ENCODE data around the gene KCNC4.

Gene KCNC4

GRCh38 chr1:110212169-110213142 lies 2.3 kb downstream of the KCNC4 start:
- DNase-seq = no peak

- no peak for DNase-seq
Observed at GRCh38 chr1:110213143-110213540, 3.0 kb downstream of the KCNC4 start.

DNA sequence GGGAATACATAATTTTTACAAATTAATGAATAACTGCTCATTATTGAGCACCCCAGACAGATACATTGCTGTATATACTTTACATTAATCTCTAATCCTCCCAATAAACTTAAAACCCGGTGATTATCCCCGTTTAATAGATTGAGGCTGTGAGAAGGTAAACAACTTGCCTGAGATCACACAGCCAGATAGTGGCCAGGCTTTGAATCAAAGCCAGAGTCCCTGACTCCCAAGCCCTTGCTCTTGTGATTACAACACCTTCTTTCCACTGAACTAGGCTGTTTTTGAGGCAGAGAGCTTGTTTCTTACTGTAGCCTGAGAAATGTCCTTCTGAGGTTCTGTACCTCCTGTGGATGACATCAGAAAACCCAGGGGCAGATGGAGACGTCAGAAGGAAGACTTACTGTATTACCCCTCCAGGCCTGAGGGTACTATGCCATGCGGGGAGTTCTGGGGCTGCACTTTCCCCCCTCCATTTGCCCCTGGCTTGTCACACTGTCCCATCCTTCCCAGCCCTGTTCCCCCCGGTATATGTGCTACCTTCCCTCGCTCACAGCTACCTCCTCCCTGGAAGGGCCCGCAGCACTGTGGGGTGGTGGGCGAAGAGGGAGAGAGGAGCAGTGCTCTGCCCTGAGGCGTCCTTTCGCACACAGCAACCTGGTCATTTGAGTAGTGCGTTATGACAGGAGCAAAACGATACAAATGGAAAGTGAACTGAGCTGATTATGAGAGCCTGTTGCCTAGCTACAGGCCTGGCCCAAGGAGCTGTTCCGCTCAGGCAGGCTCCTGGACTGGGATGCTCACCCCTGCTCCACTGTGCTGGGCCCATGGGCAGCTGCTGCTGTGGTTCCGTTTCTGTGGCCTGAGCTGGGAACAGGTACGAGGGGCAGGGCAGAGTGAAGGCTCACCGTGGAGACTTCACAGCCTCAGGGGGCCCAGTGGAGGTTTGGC lies 4.6 kb downstream of the KCNC4 start:
- no peak for DNase-seq

GRCh38 chr1:110215621-110216515 lies 5.8 kb downstream of the KCNC4 start:
- no peak for DNase-seq

DNA sequence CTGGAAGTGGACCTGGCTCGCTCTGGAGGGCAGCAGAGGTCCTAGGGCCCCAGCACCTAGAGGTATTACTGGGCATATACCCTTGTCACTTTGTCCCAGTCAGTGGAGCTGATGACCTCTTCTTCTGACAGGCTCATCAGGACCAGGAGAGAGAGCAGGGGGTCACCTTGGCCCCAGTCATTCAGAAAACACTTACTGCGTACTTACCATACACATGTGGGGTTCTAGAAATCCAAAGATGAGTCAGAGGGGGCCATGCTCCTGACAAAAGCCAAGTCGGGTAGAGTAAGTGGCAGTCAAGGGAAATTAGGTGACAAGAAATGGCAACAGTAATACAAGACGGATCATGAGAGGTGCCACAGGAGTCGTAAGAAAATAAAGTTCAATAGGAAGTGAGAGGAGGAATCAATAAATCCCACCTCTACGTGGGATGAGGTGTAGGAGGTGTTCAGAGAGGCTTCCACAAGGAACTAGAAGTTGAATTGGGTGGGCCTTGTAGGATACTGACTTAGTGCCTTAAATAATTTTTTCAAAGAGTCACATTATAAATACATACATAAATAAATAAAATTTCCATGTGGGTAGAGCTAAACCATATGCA lies 6.8 kb downstream of the KCNC4 start:
- no peak for DNase-seq

- DNase-seq = no peak
Observed at GRCh38 chr1:110218137-110218536, 8.0 kb downstream of the KCNC4 start.

DNA sequence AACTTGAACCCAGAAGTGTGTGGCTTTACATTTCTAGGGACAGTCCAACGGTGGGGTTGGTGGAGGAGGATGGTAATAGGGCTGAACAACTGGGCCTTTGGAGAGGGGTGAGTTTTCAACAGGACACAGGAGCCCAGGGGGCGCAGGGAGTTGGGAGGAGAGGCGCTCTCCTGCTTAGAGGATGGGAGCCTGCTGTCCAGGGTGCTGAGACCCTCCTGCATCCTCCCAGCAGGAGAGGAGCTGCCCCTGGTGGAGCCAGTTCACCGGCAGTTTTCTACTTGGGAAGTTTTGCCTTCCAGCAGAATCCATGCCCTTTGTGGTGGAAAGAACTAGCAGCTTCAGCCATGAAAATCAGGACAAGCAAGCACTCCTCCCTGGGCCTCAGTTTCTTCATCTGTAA lies 8.6 kb downstream of the KCNC4 start:
- DNase-seq = no peak

DNA sequence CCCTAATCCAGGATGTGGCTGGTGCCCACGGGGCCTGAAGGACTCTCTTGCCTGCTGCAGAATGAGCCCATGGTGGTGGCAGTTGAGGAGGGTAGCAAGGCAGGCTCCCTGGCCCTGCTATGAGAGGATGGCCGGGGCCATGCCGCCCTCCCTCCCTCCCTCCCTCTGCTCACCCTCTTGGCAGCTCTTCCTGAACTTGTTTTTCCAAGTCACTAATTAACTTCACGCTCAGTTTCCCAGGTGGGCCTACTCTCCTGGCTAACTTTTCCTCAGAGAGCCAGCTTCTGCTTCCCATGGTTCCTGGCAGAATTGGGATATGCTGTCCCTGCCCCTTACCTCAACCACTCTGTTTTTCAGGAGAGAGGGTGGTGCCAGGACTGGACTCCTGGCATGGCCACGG lies 10.2 kb downstream of the KCNC4 start:
- DNase-seq = no peak

- DNase-seq = no peak
Observed at GRCh38 chr1:110221119-110221518, 11.0 kb downstream of the KCNC4 start.

DNA sequence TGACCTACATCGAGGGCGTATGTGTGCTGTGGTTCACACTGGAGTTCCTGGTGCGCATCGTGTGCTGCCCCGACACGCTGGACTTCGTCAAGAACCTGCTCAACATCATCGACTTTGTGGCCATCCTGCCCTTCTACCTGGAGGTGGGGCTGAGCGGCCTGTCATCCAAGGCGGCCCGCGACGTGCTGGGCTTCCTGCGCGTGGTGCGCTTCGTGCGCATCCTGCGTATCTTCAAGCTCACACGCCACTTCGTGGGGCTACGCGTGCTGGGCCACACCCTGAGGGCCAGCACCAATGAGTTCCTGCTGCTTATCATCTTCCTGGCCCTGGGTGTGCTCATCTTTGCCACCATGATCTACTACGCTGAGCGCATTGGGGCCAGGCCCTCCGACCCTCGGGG lies 13.0 kb downstream of the KCNC4 start:
- DNase-seq = no peak

DNA sequence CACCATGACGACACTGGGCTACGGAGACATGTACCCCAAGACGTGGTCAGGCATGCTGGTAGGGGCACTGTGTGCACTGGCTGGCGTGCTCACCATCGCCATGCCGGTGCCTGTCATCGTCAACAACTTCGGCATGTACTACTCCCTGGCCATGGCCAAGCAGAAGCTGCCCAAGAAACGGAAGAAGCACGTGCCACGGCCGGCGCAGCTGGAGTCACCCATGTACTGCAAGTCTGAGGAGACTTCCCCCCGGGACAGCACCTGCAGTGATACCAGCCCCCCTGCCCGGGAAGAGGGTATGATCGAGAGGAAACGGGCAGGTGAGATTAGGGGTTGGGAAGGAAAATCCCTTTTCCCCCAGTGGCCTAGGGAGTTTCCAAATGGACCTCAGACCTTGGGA lies 13.5 kb downstream of the KCNC4 start:
- no peak for DNase-seq

GRCh38 chr1:110224240-110224995 lies 14.3 kb downstream of the KCNC4 start:
- no peak for DNase-seq

DNA sequence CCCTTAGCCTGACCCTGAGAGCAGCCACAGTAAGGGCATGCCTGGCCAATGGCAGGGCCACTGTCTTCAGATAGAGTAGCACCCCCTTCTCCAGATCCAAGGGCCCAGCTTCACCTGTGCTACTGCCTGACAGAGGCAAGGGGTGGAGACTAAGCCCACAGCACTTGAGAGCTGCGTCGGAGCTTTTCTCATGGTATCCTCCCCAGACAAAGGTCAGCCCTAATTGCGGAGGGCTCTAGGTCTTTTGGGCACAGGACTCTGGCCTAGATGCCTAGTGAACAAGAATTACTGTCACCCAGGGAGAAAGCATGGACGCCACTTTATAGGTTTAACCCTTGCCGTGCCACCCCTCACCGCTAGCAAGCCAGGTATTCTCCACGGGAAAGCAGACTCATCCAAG lies 15.1 kb downstream of the KCNC4 start:
- DNase-seq = no peak

- no peak for DNase-seq
Observed at GRCh38 chr1:110225756-110226404, 15.8 kb downstream of the KCNC4 start.

DNA sequence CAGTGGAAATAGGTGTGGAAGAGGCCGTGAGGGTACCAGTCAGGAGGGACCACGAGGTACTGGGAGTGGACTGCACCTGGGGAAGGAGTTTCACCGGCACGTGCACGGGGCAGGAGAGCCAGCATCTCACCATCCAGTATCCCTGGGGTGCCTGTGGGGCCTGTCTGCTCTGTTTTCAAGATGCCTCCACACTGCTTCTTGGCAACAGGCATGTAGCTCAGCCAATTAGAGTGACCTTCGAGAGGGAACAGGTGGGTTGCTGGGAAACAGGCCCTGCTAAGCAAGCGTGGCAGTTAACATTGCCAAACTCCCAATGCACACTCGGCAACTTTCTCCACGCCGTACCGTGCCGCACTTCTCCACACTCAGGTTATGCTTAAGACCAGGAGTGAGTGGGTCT lies 17.7 kb downstream of the KCNC4 start:
- no peak for DNase-seq

DNA sequence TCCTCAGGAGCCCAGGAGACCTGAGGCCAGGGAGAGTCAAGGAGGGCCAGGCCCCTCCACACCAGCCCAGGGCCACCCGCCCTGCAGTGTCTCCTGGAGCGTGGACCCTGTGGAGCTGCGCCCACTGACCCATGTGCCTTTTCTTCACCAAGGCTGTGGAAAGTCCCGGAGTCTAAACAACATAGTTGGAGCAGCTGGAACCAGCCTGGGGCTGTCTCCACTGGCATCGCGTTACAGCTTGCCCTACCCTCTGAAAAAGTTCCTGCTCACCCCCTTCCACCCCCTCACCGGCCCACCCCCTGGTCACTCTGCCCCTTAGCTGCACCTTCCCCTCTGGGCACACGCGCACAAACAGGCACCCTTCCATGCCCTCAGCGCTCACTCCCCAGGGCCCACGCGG lies 18.3 kb downstream of the KCNC4 start:
- DNase-seq = no peak

- DNase-seq = no peak
Observed at GRCh38 chr1:110228869-110229268, 18.8 kb downstream of the KCNC4 start.

GRCh38 chr1:110229348-110230001 lies 19.4 kb downstream of the KCNC4 start:
- DNase-seq = no peak

DNA sequence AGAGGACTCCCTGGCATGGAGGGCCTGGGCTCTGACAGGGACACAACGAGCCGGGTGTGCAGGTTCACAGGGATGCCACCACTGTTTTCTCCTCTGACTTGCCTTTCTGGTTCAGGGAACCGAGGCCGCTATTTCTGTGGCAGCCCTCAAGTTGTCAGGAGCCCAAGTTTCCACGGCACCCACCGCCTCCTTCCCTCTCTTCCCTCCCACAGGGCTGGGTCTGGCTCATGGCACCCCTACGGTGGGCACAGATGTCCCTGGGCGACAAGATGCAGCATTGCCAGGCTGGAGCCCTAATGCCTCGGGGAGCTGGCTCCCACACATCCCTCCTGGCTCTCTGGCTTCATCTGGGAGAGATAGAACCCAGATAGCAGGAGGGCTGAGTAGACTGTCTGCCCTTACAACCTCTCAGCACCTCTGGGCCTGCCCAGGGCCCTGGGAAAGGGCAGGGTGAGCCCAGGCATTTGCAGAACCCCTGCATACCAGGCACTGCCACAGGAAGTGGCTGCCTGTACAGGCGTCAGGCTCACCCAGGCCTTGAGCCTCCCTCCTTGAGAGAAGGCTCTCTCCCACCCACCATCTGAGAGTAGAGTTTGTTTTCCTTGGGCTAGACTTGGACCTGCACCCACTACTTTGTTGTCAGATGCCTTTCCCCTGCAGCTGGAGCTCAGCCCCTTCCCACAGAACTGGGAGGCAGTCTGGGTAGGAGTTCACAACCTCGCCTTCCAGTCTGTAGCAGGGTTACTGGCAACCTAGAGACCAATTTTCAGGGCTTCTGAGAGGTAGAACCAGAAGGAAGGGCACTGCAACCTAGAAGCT lies 20.5 kb downstream of the KCNC4 start:
- DNase-seq = no peak

Measured in activated CD8-positive, alpha-beta memory T cell treated with anti-CD3 and anti-CD28 coated beads, Interleukin-2, amount 50 U/mL, for 4 hours (primary cell).